Immature natural killer cell (primary cell): Measurements from ENCODE around the gene KDM2A. TPM values are rescaled to one million over a fixed set of nuclear protein-coding genes. Genes with fewer than 3 reads are reported as not detected.

Experiments used
- DNase-seq, 3 donors: peaks; one replicate each; pipeline ENCODE4 v3.0.0; 2022; ENCODE audit warnings: mixed read lengths in 1 of 3
- H3K27ac Mint-ChIP-seq, 6 donors: one replicate each; pipeline ENCODE4 v1.8.0; 2020; ENCODE audit warnings: mixed read lengths in 6 of 6, mild to moderate bottlenecking in 5 of 6, inconsistent platforms in 4 of 6, moderate library complexity in 3 of 6
- H3K27me3 Mint-ChIP-seq, 3 donors: one replicate each; pipeline ENCODE4 v1.8.0; 2020 to 2021; ENCODE audit warnings: low read depth in 3 of 3, mild to moderate bottlenecking in 3 of 3, mixed read lengths in 3 of 3, moderate library complexity in 3 of 3, inconsistent platforms in 1 of 3
- H3K36me3 Mint-ChIP-seq, 3 donors: one replicate each; pipeline ENCODE4 v1.8.0; 2020; ENCODE audit warnings: mixed read lengths in 3 of 3, inconsistent platforms in 2 of 3, mild to moderate bottlenecking in 2 of 3
- H3K4me1 Mint-ChIP-seq, 2 donors: one replicate each; pipeline ENCODE4 v1.8.0; 2020; ENCODE audit warnings: inconsistent platforms in 2 of 2, mild to moderate bottlenecking in 2 of 2, mixed read lengths in 2 of 2, moderate library complexity in 1 of 2
- H3K4me3 Mint-ChIP-seq, 5 donors: one replicate each; pipeline ENCODE4 v1.8.0; 2020; ENCODE audit warnings: mild to moderate bottlenecking in 5 of 5, mixed read lengths in 5 of 5, inconsistent platforms in 3 of 5, moderate library complexity in 3 of 5
- H3K9me3 Mint-ChIP-seq, 6 donors: one replicate each; pipeline ENCODE4 v1.8.0; 2020; ENCODE audit warnings: mild to moderate bottlenecking in 6 of 6, mixed read lengths in 6 of 6, inconsistent platforms in 4 of 6, moderate library complexity in 3 of 6
- polyA plus RNA-seq, 3 donors: library from polyadenylated mRNA; unstranded; fragments of 300-500 nt; fragmentation: Illumina TruSeq; gene quantifications; one replicate each; pipeline ENCODE4 v1.2.3, GENCODE V29; 2021

Gene KDM2A
- polyA plus RNA-seq, 3 donors from 2014 or later, result 3.8 to 16.6 (median 6.8) TPM

DNA sequence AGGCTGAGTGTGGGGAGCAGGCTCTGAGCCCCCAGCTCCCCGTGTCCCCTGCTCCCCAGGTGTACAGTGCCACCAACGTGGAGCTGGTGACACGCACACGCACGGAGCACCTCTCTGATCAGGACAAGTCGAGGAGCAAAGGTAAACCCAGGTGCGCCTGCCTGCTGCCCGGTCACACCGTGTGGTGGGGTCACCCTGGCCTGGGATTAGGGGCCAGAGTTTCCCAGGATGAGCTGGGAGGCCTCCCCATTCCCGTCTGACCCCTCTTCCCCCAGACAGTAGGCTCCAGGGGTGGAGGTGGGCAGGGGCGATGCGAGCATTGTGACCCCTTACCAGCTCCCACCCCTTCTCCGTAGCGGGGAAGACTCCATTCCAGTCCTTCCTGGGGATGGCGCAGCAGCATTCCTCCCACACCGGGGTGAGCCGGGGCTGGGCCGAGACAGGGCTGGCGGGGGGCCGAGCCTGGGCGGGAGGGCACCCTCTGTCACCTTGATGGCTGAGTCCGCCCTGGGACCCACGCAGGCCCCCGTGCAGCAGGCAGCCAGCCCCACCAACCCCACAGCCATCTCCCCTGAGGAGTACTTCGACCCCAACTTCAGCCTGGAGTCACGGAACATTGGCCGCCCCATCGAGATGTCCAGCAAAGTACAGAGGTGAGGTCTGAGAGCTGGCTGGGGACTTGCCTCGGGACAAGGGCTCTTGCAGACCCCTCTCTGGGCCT is 180.6 kb downstream of the KDM2A start:
- Mint-ChIP-seq H3K4me3 (no peak overlapping the region), H3K9me3 (peaks cover 0 to 12% (median 7%) of the 10 kb centered on the region in 6 donors), H3K27me3 (peaks cover 0 to 3% (median 3%) of the 10 kb centered on the region in 3 donors), H3K4me1 (peaks cover 23 to 25% of the 10 kb centered on the region in 2 donors), H3K36me3 (peaks cover 20 to 25% (median 22%) of the 10 kb centered on the region in 3 donors), H3K27ac (no peak overlapping the region)
- DNase-seq, result no peak

GRCh38 chr11:67300256-67300755 is 181.2 kb downstream of the KDM2A start:
- Mint-ChIP-seq H3K4me3 (no peak overlapping the region), H3K36me3 (peaks cover 20 to 22% (median 22%) of the 10 kb centered on the region in 3 donors), H3K27me3 (peaks cover 0 to 4% (median 3%) of the 10 kb centered on the region in 3 donors), H3K9me3 (peaks cover 0 to 12% (median 7%) of the 10 kb centered on the region in 6 donors), H3K4me1 (peaks cover 26 to 29% of the 10 kb centered on the region in 2 donors), H3K27ac (peak overlapping the region in 1 of 6 donors; percentile 29)
- DNase-seq, result no peak

DNA sequence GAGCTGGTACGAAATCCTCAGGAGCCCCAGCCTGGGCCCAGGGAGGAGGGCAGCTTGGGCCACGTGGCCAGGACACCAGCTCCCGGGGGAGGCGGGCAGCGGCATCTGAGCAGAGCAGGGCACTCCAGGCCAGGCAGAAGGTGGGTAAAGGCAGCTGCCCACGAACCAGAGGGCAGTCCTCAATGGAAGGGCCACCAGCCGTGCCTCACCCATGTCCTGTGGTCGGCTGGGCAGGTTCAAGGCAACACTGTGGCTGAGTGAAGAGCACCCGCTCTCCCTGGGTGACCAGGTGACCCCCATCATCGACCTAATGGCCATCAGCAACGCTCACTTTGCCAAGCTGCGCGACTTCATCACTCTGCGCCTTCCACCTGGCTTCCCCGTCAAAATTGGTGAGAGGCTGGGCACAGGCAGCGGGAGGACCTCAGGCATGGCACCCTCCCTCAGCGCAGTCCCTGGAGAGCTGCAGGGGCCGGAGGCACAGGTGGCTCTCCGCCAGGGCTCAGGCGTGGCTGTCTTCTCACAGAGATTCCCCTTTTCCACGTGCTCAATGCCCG is 181.8 kb downstream of the KDM2A start:
- no peak overlapping the region for H3K4me3 Mint-ChIP-seq
- H3K4me1 Mint-ChIP-seq, result peaks cover 26 to 29% of the 10 kb centered on the region in 2 donors
- peaks cover 0 to 4% (median 3%) of the 10 kb centered on the region in 3 donors for H3K27me3 Mint-ChIP-seq
- H3K9me3 Mint-ChIP-seq, result peaks cover 0 to 12% (median 6%) of the 10 kb centered on the region in 6 donors
- no peak for DNase-seq
- peaks cover 18 to 20% (median 19%) of the 10 kb centered on the region in 3 donors for H3K36me3 Mint-ChIP-seq
- H3K27ac Mint-ChIP-seq, result peak overlapping the region in 1 of 6 donors; percentile 39

DNA sequence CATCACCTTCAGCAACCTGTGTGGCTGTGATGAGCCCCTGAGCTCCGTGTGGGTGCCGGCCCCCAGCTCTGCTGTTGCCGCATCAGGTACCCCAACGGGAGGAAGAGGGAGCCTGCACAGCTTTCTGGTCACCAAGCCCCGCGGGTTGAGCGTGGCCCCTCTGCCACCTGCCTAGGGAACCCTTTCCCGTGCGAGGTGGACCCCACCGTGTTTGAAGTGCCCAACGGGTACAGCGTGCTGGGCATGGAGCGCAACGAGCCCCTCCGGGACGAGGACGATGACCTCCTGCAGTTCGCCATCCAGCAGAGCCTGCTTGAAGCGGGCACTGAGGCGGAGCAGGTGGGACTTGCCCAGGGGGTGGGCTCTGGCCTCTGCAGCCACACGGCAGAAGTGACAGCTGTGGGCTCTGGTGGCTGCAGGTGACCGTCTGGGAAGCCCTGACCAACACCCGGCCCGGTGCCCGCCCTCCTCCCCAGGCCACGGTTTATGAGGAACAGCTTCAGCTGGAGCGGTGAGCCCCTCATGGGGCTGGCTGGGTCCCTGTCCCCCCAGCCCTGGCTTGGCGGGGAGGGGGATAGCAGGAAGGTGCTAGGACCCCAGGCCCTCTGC is 182.4 kb downstream of the KDM2A start:
- Mint-ChIP-seq H3K4me3 (no peak overlapping the region), H3K27ac (no peak overlapping the region)
- no peak for DNase-seq

GRCh38 chr11:67301951-67302516 is 183.0 kb downstream of the KDM2A start:
- peaks cover 18 to 19% of the 10 kb centered on the region in 2 donors for H3K4me1 Mint-ChIP-seq
- H3K36me3 Mint-ChIP-seq, result peaks cover 6 to 11% (median 8%) of the 10 kb centered on the region in 3 donors
- peaks cover 0 to 4% (median 3%) of the 10 kb centered on the region in 3 donors for H3K27me3 Mint-ChIP-seq
- H3K9me3 Mint-ChIP-seq, result peaks cover 0 to 2% (median 0%) of the 10 kb centered on the region in 6 donors
- no peak for DNase-seq
- peak overlapping the region; percentile 64 to 76 (median 71) for H3K4me3 Mint-ChIP-seq
- H3K27ac Mint-ChIP-seq, result peak overlapping the region; percentile 7 to 86 (median 71)

More for the DNA sequence above, 182.4 kb downstream of the KDM2A start:
- H3K36me3 Mint-ChIP-seq, result peaks cover 12 to 16% (median 14%) of the 10 kb centered on the region in 3 donors
- peaks cover 0 to 5% (median 4%) of the 10 kb centered on the region in 3 donors for H3K27me3 Mint-ChIP-seq
- H3K4me1 Mint-ChIP-seq, result peaks cover 21 to 23% of the 10 kb centered on the region in 2 donors
- peaks cover 0 to 6% (median 3%) of the 10 kb centered on the region in 6 donors for H3K9me3 Mint-ChIP-seq

- Mint-ChIP-seq H3K27ac (peak overlapping the region; percentile 7 to 86 (median 71)), H3K36me3 (peaks cover 5 to 10% (median 7%) of the 10 kb centered on the region in 3 donors), H3K27me3 (peaks cover 0 to 4% (median 3%) of the 10 kb centered on the region in 3 donors), H3K9me3 (peaks cover 0 to 2% (median 0%) of the 10 kb centered on the region in 6 donors), H3K4me1 (peaks cover 16 to 19% of the 10 kb centered on the region in 2 donors), H3K4me3 (peak overlapping the region; percentile 64 to 76 (median 71))
- DNase-seq, result peak; percentile 50 to 53 (median 51)
These were observed 183.6 kb downstream of the KDM2A start for GRCh38 chr11:67302571-67303131.

DNA sequence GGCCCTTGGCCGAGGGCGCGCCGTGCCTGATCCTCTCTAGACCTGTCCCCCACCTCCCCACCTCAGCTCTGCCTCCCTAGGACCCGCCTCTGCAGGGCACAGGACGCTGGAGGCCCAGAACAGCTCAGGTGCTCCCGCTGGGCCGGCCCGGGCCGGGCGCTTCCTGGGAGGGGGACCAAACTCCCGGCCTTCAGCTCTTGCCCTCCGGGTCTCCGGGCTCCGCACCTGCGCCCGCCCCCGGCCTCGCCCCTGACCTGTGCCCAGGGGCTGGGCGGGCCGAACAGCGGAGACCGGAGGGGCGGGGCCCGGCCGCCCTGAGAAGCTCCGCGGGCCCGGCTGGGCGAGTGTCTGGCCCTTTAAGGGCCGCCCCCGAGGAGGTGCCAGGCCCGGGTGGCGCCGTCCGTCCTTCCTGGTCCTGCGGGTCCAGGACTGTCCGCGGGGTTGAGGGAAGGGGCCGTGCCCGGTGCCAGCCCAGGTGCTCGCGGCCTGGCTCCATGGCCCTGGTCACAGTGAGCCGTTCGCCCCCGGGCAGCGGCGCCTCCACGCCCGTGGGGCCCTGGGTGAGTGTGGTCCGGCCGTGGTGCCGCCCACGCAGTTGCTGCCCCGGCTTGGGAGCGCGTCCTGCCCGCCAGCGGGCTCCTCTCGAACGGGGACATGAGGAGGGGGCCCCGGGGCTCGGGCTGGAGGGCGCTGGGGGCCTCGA is 184.2 kb downstream of the KDM2A start, which contains the start of gene SSH3:
Gene SSH3 (plus strand): TSS at position 399 of the 703 bp plus-strand sequence. CDS start 96 bp downstream, at position 495.
- H3K9me3 Mint-ChIP-seq, result peaks cover 0 to 1% (median 0%) of the 10 kb centered on the region in 6 donors
- peak; percentile 55 to 58 (median 55) for DNase-seq
- peak within 1 kb of the TSS; percentile 64 to 76 (median 74) for H3K4me3 Mint-ChIP-seq
- peaks cover 13 to 17% of the 10 kb centered on the region in 2 donors for H3K4me1 Mint-ChIP-seq
- peak within 1 kb of the TSS; percentile 7 to 86 (median 71) for H3K27ac Mint-ChIP-seq
- peaks cover 4 to 8% (median 5%) of the 10 kb centered on the region in 3 donors for H3K36me3 Mint-ChIP-seq
- peaks cover 0 to 4% (median 3%) of the 10 kb centered on the region in 3 donors for H3K27me3 Mint-ChIP-seq

GRCh38 chr11:67303835-67304411 is 184.9 kb downstream of the KDM2A start:
- peak overlapping the region; percentile 51 to 76 (median 72) for H3K4me3 Mint-ChIP-seq
- H3K27ac Mint-ChIP-seq, result no peak overlapping the region
- no peaks in the 10 kb centered on the region for H3K9me3 Mint-ChIP-seq
- H3K4me1 Mint-ChIP-seq, result peaks cover 7 to 13% of the 10 kb centered on the region in 2 donors
- DNase-seq, result peak in 2 of 3 donors; percentile 32 to 41
- peaks cover 0 to 4% (median 3%) of the 10 kb centered on the region in 3 donors for H3K27me3 Mint-ChIP-seq
- H3K36me3 Mint-ChIP-seq, result peaks cover 0 to 3% (median 0%) of the 10 kb centered on the region in 3 donors

DNA sequence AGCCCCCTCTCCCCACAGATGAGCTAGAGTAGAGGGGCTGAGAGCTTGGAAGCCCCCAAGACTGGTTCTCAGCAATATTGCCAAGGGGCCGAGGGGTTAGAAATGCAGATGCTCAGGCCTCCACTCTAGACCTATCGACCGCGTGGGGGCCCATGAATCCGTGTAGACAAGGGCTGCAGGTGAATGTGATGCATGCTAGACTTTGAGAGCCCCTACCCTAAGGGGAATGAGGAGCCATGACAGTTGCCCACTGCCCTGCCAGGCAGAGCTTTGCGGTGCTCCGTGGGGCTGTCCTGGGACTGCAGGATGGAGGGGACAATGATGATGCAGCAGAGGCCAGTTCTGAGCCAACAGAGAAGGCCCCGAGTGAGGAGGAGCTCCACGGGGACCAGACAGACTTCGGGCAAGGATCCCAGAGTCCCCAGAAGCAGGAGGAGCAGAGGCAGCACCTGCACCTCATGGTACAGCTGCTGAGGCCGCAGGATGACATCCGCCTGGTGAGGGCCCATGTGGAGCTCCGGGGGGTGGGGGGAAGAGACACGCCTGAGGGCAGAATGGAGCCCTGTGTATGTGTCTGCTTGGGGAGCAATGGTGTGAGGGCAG is 185.5 kb downstream of the KDM2A start:
- Mint-ChIP-seq H3K4me1 (peaks cover 7 to 13% of the 10 kb centered on the region in 2 donors), H3K4me3 (peak overlapping the region in 4 of 5 donors; percentile 23 to 76 (median 58)), H3K9me3 (no peaks in the 10 kb centered on the region), H3K27ac (peak overlapping the region in 2 of 6 donors; percentile 51 to 66), H3K36me3 (peaks cover 0 to 3% (median 0%) of the 10 kb centered on the region in 3 donors), H3K27me3 (peaks cover 0 to 4% (median 3%) of the 10 kb centered on the region in 3 donors)
- DNase-seq, result no peak

DNA sequence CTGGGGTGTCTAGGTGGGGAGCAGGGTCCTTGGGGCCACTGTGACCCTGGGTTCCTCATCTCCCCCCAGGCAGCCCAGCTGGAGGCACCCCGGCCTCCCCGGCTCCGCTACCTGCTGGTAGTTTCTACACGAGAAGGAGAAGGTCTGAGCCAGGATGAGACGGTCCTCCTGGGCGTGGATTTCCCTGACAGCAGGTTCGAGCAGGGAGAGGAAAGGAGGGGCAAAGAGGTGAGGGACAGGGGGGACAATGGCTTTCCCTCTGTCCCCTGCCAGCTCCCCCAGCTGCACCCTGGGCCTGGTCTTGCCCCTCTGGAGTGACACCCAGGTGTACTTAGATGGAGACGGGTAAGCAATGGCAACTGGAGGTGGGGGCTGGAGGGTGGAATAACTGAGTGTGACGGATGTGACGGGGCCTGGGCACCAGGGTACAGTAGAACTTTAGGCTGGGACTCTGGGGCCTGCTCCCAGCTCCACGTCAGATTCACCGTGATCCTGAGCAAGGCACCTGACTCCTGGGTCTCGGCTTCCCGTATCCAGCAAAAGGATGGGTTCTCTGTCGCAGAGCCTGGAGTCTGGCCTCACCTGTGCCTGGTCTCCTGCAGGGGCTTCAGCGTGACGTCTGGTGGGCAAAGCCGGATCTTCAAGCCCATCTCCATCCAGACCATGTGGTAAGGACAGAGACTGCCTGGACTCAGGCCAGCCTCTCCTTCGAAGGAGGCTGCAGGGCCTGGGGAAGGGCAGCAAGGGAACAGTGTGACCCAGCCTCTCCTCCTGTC is 187.9 kb downstream of the KDM2A start:
- Mint-ChIP-seq H3K9me3 (no peaks in the 10 kb centered on the region), H3K27ac (no peak overlapping the region), H3K27me3 (peaks cover 0 to 4% (median 3%) of the 10 kb centered on the region in 3 donors), H3K4me3 (no peak overlapping the region), H3K36me3 (peaks cover 0 to 3% (median 0%) of the 10 kb centered on the region in 3 donors), H3K4me1 (peaks cover 7 to 14% of the 10 kb centered on the region in 2 donors)
- DNase-seq, result no peak

GRCh38 chr11:67307545-67308001 is 188.5 kb downstream of the KDM2A start:
- Mint-ChIP-seq H3K9me3 (no peaks in the 10 kb centered on the region), H3K4me1 (peaks cover 11 to 14% of the 10 kb centered on the region in 2 donors), H3K4me3 (no peak overlapping the region), H3K27me3 (peaks cover 0 to 4% (median 3%) of the 10 kb centered on the region in 3 donors), H3K27ac (no peak overlapping the region), H3K36me3 (peaks cover 0 to 3% (median 0%) of the 10 kb centered on the region in 3 donors)
- no peak for DNase-seq
